ENCODE measurements around the gene KRTAP20-4. TPM values are rescaled to one million over a fixed set of nuclear protein-coding genes. Genes with fewer than 3 reads are reported as not detected.

The KRTAP20-4 gene
- polyA plus RNA-seq, 2 of the 4 experiments (the other 2 are of a cell fraction) = not detected

- CTCF ChIA-PET = no interaction called here
- POLR2A ChIA-PET = no interaction called here
- H3K9me3 ChIP-seq = no peaks in the 10 kb centered on the region
- no peak overlapping the region for H3K27ac ChIP-seq
- TF ChIP-seq ESRRA (IDR thresholded peaks at IDR 0.05; ENCODE audit: borderline replicate concordance, low read length) (no peak), MYC (IDR thresholded peaks at IDR 0.05; ENCODE audit: borderline replicate concordance, low read length) (no peak), TP53 (CRISPR knock-in tag; IDR thresholded peaks at IDR 0.05) (no peak), ZNF302 (CRISPR knock-in tag; IDR thresholded peaks at IDR 0.05) (no peak), PBX3 (IDR thresholded peaks at IDR 0.05) (no peak), KDM1A (IDR thresholded peaks at IDR 0.05; ENCODE audit: low read depth) (no peak), MAX (IDR thresholded peaks at IDR 0.05) (no peak), SREBF2 (IDR thresholded peaks at IDR 0.05) (no peak), ZSCAN20 (CRISPR knock-in tag; IDR thresholded peaks at IDR 0.05) (no peak)
- TF ChIP-seq, protein P1, sequence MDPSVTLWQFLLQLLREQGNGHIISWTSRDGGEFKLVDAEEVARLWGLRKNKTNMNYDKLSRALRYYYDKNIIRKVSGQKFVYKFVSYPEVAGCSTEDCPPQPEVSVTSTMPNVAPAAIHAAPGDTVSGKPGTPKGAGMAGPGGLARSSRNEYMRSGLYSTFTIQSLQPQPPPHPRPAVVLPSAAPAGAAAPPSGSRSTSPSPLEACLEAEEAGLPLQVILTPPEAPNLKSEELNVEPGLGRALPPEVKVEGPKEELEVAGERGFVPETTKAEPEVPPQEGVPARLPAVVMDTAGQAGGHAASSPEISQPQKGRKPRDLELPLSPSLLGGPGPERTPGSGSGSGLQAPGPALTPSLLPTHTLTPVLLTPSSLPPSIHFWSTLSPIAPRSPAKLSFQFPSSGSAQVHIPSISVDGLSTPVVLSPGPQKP (IDR thresholded peaks at IDR 0.05; ENCODE audit: low read depth, low read length) = no peak
- TF ChIP-seq, protein P2, sequence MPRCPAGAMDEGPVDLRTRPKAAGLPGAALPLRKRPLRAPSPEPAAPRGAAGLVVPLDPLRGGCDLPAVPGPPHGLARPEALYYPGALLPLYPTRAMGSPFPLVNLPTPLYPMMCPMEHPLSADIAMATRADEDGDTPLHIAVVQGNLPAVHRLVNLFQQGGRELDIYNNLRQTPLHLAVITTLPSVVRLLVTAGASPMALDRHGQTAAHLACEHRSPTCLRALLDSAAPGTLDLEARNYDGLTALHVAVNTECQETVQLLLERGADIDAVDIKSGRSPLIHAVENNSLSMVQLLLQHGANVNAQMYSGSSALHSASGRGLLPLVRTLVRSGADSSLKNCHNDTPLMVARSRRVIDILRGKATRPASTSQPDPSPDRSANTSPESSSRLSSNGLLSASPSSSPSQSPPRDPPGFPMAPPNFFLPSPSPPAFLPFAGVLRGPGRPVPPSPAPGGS (IDR thresholded peaks at IDR 0.05) = no peak
- FAIRE-seq = no peak
- 0% methylated on average over 1 of the region's 1 CpG for WGBS (ENCODE audit: missing lambda C conversion rate)
- ATAC-seq = no peak
- H3K4me2 ChIP-seq = no peak overlapping the region
- no peak overlapping the region for H3K4me3 ChIP-seq
- H3K4me1 ChIP-seq = no peaks in the 10 kb centered on the region
- no peak for DNase-seq (ENCODE audit: low read depth in 1 of 2, low spot score in 1 of 2)
These were observed 41.1 kb upstream of the KRTAP20-4 start for GRCh38 chr21:30579346-30579745.

DNA sequence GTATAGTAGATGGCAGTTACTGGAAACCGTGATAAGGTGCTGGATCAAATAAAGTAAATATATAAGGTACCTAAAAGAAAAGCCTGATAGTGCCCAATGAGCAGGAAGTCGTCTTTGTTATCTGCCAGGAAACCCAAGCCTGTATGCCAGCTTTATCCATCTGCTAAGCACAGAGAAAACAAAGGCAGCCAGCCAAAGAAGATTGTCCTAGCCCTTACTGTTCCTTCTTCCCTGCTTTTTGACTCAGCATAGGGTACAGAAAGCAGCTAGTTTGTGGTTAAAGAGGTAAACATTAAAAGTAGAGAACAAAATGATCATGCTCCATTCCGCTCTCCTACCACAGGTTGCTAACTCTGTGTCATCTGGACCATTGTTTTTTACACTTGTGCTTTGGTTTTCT is 40.3 kb upstream of the KRTAP20-4 start:
- Histone ChIP-seq H3K4me1 (no peaks in the 10 kb centered on the region), H3K9me3 (no peaks in the 10 kb centered on the region), H3K4me3 (no peak overlapping the region), H3K27ac (no peak overlapping the region), H3K4me2 (no peak overlapping the region)
- no peak for ATAC-seq
- TF ChIP-seq BHLHE40 (IDR thresholded peaks at IDR 0.05; ENCODE audit: low read depth, low read length) (no peak), HOXA7 (CRISPR knock-in tag; IDR thresholded peaks at IDR 0.05) (no peak), CBX2 (IDR thresholded peaks at IDR 0.05; ENCODE audit: borderline replicate concordance, low read depth) (no peak), GATA3 (IDR thresholded peaks at IDR 0.05; ENCODE audit: borderline replicate concordance) (no peak)
- TF ChIP-seq, protein P1 (IDR thresholded peaks at IDR 0.05; ENCODE audit: low read depth, low read length) = no peak
- TF ChIP-seq, protein P2 (IDR thresholded peaks at IDR 0.05) = no peak
- 0% methylated on average over 3 of the region's 3 CpGs for WGBS (ENCODE audit: missing lambda C conversion rate)
- POLR2A ChIA-PET = no interaction called here
- CTCF ChIA-PET = no interaction called here
- DNase-seq (ENCODE audit: low read depth in 1 of 2, low spot score in 1 of 2) = no peak
- FAIRE-seq = no peak

DNA sequence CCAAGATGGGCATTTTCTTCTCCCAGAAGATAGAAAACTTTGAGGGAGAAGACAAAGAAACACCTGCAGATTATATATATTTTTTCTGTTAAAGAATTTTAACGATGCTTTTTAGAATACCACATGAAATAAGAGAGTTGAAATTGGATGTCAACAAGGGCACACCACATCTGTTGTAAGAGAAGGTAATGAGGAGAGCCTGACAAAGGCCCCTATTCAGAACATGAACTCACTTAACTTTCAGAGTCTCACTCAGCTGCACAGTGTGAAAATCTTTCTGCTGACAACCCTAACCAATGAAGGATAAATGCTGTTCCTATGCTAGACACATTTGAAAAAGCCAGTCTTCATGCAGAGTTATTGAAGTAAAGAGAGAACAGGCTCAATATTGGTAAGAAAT is 37.6 kb upstream of the KRTAP20-4 start:
- Histone ChIP-seq H3K9me3 (no peaks in the 10 kb centered on the region), H3K4me2 (no peak overlapping the region), H3K27ac (no peak overlapping the region), H3K4me3 (no peak overlapping the region), H3K4me1 (no peaks in the 10 kb centered on the region)
- TF ChIP-seq FOXS1 (CRISPR knock-in tag; IDR thresholded peaks at IDR 0.05) (no peak), CBX8 (IDR thresholded peaks at IDR 0.05) (no peak)
- CTCF ChIA-PET = no interaction called here
- ATAC-seq = no peak
- FAIRE-seq = no peak
- WGBS (ENCODE audit: missing lambda C conversion rate) = 3% methylated on average over 1 of the region's 1 CpG
- POLR2A ChIA-PET = no interaction called here
- DNase-seq (ENCODE audit: low read depth in 1 of 2, low spot score in 1 of 2) = no peak

All from A549 (cell line).